HL-60 (cell line): Measurements from ENCODE around the gene SUZ12.
"Not testable (repeated sequence)": the region's sequence is repeated elsewhere in the genome, so short reads cannot be mapped to it uniquely, and the experiment has no call there.

ENCODE experiments used
- DNase-seq, 2 experiments: peaks; one replicate each; pipeline ENCODE4 v3.0.0-alpha.2; 2010 to 2020; ENCODE audit warnings: low read depth in 1 of 2, low spot score in 1 of 2
- H3K27ac ChIP-seq: fragments of 250-450 bp; sonication (Bioruptor Pico); replicated peaks from 2 replicates; pipeline ENCODE4 v1.5.1; 2020; ENCODE audit warnings: mild to moderate bottlenecking, moderate library complexity
- H3K27me3 ChIP-seq: fragments of 250-450 bp; sonication (Bioruptor Pico); 2 replicates; pipeline ENCODE4 v1.5.1; 2021; ENCODE audit warnings: mild to moderate bottlenecking, moderate library complexity; ENCODE audit not compliant: insufficient read depth, poor library complexity, severe bottlenecking
- H3K4me3 ChIP-seq: replicated peaks from 2 replicates; pipeline ENCODE4 v1.5.1; 2011; ENCODE audit warnings: mild to moderate bottlenecking, control low read depth, low read length; ENCODE audit not compliant: insufficient read depth
- CTCF ChIP-seq: IDR thresholded peaks from one replicate; pipeline ENCODE4 v1.5.1; 2011; ENCODE audit warnings: low read length, control low read depth, inconsistent platforms; ENCODE audit not compliant: insufficient read depth
- GABPA ChIP-seq: IDR thresholded peaks from 2 replicates; pipeline ENCODE4 v1.6.1; 2012; ENCODE audit warnings: low read depth
- POLR2AphosphoS5 ChIP-seq: IDR thresholded peaks from 2 replicates; pipeline ENCODE4 v1.6.1; 2012; ENCODE audit warnings: low read depth
- REST ChIP-seq: IDR thresholded peaks from 2 replicates; pipeline ENCODE4 v1.6.1; 2012; ENCODE audit warnings: low read depth; ENCODE audit not compliant: insufficient replicate concordance
- SPI1 ChIP-seq: IDR thresholded peaks from 2 replicates; pipeline ENCODE4 v1.6.1; 2012; ENCODE audit warnings: low read depth, mild to moderate bottlenecking, borderline replicate concordance
- long read RNA-seq: library from polyadenylated mRNA; unstranded; transcript quantifications from one replicate; pipeline ENCODE4 v2.0.0, GENCODE V29; 2020

Gene SUZ12
- long read RNA-seq, full-length matches to known transcripts, result 3 of 29 reads
- long read RNA-seq, partial matches to known transcripts, result 17 of 29 reads
- long read RNA-seq, other reads (novel, unspliced or antisense), result 9 of 29 reads

DNA sequence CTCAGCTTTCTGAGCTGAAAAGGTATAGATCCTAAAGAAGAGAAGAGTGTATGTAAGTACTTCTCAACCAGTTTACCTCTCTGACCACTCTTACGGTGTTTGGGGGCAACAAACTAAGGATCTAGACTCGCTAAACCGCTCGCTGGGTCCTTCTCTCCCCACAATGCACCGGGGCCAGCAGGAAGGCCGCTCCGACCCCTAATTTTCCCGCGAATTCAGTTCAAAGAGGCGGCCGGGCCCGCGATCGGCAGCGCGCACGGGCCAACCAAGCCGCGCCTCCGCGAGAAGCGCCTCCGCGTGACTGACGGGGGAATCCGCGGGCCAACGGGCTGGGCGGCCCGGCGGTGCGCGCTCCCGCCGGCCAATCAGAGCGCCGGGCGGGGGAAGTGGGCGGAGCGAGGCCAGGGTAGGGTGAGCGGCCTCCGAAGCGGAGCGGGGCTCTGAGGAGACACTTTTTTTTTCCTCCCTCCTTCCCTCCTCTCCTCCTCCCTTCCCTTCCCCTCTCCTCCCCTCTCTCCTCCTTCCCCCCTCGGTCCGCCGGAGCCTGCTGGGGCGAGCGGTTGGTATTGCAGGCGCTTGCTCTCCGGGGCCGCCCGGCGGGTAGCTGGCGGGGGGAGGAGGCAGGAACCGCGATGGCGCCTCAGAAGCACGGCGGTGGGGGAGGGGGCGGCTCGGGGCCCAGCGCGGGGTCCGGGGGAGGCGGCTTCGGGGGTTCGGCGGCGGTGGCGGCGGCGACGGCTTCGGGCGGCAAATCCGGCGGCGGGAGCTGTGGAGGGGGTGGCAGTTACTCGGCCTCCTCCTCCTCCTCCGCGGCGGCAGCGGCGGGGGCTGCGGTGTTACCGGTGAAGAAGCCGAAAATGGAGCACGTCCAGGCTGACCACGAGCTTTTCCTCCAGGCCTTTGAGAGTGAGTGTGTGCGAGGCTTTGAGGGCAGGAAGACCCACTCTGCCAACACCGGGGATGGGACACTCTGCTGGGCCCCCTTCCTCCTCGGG, at the start of gene SUZ12:
Gene SUZ12, plus strand, starts transcription at position 393 of the 995 bp plus-strand sequence. Its CDS starts 240 bp downstream, at position 633.
- peak; percentile 94 for DNase-seq
- Histone ChIP-seq H3K4me3 (peak within 1 kb of the TSS; percentile 62), H3K27ac (peak within 1 kb of the TSS; percentile 93)
- peak; percentile 53 for TF ChIP-seq POLR2AphosphoS5
- H3K27me3 ChIP-seq, result not testable (repeated sequence)

GRCh38 chr17:31888124-31888523, 48.7 kb upstream of the SUZ12 start:
- H3K27me3 ChIP-seq, result no peaks in the 10 kb centered on the region
- no peak overlapping the region for H3K4me3 ChIP-seq
- TF ChIP-seq SPI1 (peak; percentile 88), POLR2AphosphoS5 (no peak), REST (no peak), GABPA (0 out of 2 replicates have a peak, but pooled peaks have one; percentile 16), CTCF (no peak)
- H3K27ac ChIP-seq, result peak overlapping the region; percentile 76
- DNase-seq, result peak in 1 of 2 experiments; percentile 76

- DNase-seq, result peak in 1 of 2 experiments; percentile 10
- TF ChIP-seq CTCF (no peak), POLR2AphosphoS5 (no peak), REST (no peak), GABPA (no peak), SPI1 (no peak)
These were observed 35.9 kb upstream of the SUZ12 start for GRCh38 chr17:31900877-31901276.

DNA sequence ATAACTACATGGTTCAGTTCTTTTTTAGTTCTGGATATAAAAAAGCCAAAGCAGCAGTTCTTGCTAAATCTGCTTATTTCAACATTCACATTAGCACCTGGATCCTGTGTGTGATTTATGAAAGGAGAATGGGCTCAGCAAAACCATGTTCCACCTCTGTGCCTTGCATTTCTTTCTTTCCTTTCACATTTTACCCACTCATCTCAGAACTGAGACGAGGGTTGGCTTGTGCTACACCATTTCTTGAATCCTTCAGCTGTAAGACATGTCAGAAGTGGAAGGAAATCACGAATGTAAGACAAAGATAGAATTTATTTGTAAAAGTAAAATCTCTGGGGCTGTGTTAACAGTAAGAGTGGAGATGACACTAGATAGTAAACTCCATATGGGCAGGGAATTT, 34.1 kb upstream of the SUZ12 start:
- Histone ChIP-seq H3K4me3 (no peak overlapping the region), H3K27ac (no peak overlapping the region), H3K27me3 (no peaks in the 10 kb centered on the region)
- TF ChIP-seq SPI1, result no peak
- no peak for TF ChIP-seq GABPA
- no peak for TF ChIP-seq CTCF
- no peak for TF ChIP-seq REST
- TF ChIP-seq POLR2AphosphoS5, result no peak
- DNase-seq, result no peak

More at GRCh38 chr17:31900877-31901276, 35.9 kb upstream of the SUZ12 start:
- Histone ChIP-seq H3K4me3 (peak overlapping the region; percentile 83), H3K27me3 (no peaks in the 10 kb centered on the region), H3K27ac (peak overlapping the region; percentile 67)
